Mammary epithelial cell (primary cell): ENCODE results near the gene ISCA2.

Experiments used
- EZH2 ChIP-seq: IDR thresholded peaks from 2 replicates; pipeline ENCODE4 v1.6.1; 2012; ENCODE audit warnings: low read length, inconsistent platforms, borderline replicate concordance
- TF ChIP-seq, protein P1 (sequence below), 2 donors: IDR thresholded peaks in 1 of 2; conservative IDR thresholded peaks in 1 of 2; 2 replicates each; pipeline ENCODE4 v1.5.1; 2011 to 2012; ENCODE audit warnings: inconsistent platforms in 2 of 2, low read length in 2 of 2, mild to moderate bottlenecking in 2 of 2, control low read depth in 1 of 2, low read depth in 1 of 2; ENCODE audit not compliant: insufficient read depth in 1 of 2; ENCODE audit errors: extremely low read depth in 1 of 2

DNA sequence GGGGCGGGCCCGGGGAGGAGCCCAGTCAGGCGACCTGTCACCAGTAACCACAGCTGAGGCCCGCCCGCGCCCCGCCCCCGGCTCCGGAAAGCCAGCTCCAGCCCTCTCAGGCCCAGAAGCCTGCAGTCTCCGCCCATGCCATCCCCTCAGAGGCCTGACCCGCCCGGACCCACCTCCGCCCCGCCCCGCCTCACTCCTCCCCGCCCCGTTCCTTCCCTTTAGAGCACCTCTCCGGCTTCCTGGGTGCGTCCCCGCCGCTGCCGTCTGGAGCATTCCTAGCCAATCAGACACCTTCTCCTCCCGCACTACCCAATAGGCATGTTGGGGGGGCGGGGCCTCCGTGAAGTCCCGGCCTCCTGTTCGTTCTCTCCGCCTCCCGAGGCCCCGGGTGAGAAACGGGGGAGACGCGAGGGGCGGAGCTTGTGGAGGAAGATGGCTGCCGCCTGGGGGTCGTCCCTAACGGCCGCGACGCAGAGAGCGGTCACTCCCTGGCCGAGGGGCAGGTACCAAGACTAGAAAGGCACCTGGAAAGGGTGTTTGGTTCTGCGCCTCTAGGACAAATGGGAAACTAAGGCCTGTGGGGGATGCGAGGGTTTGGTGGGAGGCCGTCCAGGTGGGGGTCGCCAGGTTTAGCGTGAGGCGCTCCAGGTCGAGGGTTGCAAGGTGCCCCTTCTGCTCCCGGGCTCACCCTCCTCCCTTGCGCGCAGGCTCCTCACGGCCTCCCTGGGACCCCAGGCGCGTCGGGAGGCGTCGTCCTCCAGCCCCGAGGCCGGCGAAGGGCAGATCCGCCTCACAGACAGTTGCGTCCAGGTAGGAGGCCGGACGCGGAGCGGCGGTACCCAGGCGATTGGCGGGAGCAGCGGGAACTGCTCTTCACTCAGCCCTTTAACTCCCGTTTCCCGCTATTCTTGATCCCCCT is at the start of gene ISCA2:
- no peak for TF ChIP-seq EZH2
- TF ChIP-seq, protein P1, sequence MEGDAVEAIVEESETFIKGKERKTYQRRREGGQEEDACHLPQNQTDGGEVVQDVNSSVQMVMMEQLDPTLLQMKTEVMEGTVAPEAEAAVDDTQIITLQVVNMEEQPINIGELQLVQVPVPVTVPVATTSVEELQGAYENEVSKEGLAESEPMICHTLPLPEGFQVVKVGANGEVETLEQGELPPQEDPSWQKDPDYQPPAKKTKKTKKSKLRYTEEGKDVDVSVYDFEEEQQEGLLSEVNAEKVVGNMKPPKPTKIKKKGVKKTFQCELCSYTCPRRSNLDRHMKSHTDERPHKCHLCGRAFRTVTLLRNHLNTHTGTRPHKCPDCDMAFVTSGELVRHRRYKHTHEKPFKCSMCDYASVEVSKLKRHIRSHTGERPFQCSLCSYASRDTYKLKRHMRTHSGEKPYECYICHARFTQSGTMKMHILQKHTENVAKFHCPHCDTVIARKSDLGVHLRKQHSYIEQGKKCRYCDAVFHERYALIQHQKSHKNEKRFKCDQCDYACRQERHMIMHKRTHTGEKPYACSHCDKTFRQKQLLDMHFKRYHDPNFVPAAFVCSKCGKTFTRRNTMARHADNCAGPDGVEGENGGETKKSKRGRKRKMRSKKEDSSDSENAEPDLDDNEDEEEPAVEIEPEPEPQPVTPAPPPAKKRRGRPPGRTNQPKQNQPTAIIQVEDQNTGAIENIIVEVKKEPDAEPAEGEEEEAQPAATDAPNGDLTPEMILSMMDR (conservative IDR thresholded peaks at IDR 0.05 in 1 of 2, IDR thresholded peaks at IDR 0.05 in 1 of 2; ENCODE audit: extremely low read depth in 1 of 2, insufficient read depth in 1 of 2, low read depth in 1 of 2, low read length in 2 of 2), result no peak
